Activated T-cell treated with anti-CD3 and anti-CD28 coated beads for 48 hours (primary cell): ENCODE measurements around the gene RAB3IP.
"Not testable (repeated sequence)": the region's sequence is repeated elsewhere in the genome, so short reads cannot be mapped to it uniquely, and the experiment has no call there.

ENCODE experiments used
- DNase-seq: peaks from one replicate; pipeline ENCODE4 v3.0.0-alpha.2; 2020; ENCODE audit warnings: low read depth

Gene RAB3IP

DNA sequence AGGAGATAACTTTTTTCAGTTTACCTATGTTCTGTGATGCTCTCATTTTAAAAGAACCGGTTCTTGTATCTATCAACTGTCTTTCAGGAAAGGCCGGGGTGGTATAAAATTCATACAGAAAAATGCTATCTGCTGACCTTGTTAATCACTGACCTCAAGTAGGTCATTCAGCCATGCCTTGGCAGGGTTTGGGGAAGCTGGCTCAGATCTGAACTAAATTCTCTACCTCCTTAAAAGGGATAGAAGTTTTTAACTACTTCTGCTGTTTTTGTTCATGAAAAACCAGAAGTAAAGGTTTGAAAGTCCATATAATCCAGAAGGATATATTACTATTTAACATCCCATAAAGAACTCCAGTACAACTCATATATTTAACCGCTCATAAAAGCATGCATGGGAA lies 96.4 kb downstream of the RAB3IP start:
- no peak for DNase-seq

DNA sequence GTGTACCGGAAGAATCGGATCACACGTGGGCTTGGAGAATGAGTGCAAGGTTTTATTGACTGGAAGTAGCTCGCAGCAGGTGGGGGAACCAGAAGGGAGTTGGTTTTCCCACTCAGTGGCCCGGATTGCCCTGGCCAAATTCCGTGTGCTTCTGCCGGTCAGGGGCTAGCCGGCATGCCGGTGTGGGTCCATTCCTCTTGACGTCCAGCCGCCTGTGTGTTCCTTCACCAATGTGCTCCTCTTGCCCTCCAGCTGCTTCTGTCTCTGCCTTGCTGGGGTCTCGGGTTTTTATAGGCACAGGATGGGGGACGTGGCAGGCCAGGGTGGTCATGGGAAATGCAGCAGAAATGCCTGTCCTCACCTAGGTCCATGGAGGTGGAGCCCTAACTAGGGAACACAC lies 97.4 kb downstream of the RAB3IP start:
- DNase-seq, result no peak

DNA sequence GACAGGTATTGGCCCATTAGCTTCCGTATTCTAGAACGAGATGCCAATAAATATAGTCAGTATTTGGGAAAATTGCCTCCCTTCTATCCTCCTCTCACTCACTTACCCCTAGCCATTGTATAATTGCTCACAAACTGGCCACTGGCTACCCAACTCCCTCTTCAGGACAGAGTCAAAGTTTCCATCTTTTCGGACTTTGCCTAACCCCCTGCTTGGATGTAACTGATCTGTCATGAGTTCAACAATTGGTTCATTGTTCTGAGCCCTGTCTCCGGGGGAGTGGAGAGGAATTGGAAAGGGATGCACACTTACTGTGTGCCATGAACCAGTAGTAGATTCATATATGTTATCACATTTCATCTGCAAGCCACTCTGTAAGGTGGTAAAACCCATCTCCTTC lies 98.5 kb downstream of the RAB3IP start:
- no peak for DNase-seq

DNA sequence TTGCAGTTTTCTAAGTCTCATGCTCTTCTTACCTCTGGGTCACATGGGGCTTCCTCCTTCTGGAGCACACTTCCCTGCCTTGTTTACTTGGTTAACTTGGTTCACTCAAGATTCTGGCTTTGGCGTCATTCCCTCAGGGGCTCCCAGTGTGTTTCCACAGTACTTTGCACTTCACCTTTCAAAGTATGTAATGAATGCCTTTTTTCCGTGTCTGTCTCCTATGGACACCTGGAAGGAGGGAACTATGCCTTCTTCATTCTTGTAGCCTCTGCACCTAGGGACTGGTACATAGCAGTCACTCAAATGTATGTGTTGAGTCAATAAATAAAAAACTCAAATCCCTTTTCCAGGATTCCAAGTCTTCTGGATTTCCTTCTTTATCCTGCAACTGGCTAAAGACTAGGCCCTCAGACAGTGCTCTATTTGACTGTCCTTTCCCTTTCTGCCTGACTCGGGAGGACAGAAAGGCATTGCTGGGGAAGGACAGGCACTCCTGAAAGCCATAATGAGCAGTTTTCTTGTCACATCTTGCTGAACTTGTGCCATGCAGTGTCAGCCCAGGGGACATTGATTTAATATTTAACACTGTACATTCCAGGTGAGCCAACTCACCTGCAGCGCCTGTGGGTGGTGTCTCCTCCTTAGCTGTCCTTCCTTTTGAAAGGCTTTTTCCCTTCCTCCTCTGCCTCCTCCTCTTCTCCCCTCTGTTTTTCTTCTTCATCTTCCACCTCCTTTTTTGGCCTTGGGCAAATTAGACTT lies 99.2 kb downstream of the RAB3IP start:
- no peak for DNase-seq

DNA sequence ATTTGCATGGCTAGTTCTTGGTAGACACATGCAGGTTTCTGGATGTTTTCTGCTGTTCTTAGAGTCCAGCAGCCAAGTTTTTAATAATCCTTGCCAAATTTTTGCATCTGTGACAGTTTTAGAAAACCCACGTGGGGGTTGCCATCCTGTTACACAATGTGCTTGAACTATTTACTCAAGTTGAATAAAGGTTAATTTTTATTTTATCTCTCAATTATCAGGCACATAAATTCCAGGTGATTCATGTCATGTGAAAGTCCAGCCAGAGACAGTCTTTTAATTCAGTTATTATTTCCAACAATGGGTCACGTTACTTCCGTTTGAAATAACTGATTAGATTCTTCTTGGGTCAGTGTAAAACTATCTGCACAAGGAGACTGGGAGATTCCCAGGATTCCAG lies 102.1 kb downstream of the RAB3IP start:
- DNase-seq, result no peak

DNA sequence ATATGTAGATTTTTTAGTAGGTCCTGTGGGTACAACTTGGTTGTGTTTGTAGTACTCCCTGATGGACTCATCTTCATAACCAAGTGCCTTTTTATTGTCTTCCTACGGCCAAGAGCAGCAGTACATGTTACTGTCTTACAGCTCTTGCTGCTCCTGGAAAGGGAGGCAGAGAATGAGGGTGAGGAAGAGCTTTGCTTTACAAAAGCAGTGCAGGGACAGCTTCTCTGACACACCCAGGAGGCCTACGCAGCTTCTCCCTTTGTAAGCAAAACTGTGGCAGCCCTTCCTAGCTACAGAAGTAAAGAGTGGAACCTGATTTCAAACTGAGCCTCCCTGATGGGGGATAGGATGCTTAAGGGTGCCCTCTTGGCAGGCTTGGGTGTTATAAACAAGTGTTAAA lies 104.9 kb downstream of the RAB3IP start:
- DNase-seq, result no peak

DNA sequence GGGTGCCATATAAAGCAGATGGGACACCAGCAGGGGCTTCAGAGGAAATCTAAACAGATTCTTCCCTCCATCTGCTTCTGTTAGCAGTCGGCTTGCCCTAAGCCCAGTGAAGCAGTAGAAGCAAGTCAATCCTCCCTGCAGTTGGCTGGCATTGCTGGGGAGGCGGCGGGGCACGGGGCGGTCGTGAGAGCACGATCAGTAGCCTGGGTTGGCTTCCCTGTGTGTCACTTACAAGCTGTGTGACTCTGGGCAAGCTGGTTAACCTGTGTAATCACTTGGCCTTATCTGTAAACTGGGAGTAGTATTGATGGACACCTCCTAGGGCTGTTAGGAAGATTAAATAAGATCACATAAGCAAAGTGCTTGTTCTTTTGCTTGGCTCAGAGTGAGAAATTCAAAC lies 105.8 kb downstream of the RAB3IP start:
- DNase-seq, result no peak

DNA sequence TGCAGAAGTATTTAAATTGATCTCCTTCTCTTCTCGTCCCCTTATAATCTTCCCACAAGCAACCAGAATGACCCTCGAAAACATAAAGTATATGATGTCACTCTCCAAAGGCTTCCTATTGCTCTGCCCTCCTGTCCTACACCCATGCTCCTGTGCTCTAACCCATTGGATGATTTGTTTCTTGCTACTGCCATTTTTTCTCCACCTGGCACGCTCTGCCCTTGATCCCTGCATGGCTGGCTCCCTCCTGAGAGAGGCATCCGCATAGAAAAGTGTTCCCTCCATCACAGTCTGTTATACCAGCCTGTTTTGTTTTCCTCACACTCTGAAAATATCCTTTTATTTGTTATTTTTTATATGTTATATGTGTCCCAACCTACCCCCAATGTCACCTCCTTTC lies 106.2 kb downstream of the RAB3IP start:
- no peak for DNase-seq

DNA sequence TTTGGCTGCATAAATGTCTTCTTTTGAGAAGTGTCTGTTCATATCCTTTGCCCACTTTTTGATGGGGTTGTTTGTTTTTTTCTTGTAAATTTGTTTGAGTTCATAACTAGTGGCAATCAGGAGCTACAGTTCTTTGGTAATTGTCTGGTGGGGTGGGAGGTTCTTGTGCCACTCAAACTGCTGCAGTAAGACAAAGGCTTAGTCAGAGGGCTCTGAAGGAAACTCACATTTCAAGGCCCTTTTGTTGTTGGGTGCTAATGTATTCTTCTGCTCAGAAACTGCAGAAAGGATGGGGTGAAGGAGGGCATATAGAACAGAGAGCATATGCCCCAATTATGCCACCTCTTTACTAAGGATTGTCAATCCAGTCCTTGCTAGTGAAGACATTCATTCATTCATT lies 108.3 kb downstream of the RAB3IP start:
- no peak for DNase-seq

DNA sequence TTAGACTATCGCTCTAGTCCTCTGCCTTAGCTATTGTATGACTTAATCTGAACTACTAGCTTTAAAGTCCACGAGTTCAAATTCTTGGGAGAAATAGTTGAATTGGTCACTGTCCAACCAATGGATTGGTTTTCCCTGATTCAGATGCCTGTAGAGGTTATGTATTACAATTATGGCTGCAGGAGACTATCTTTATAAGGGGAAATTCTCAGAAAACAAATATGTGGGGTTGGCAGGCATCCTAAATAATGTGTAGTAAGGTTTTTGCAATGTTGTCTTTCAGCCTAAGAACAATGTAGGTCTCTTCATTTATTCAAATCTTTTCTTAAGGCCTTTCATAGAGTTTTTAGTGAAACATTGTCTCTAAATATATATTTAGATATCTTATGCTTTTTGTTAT lies 113.3 kb downstream of the RAB3IP start:
- no peak for DNase-seq

DNA sequence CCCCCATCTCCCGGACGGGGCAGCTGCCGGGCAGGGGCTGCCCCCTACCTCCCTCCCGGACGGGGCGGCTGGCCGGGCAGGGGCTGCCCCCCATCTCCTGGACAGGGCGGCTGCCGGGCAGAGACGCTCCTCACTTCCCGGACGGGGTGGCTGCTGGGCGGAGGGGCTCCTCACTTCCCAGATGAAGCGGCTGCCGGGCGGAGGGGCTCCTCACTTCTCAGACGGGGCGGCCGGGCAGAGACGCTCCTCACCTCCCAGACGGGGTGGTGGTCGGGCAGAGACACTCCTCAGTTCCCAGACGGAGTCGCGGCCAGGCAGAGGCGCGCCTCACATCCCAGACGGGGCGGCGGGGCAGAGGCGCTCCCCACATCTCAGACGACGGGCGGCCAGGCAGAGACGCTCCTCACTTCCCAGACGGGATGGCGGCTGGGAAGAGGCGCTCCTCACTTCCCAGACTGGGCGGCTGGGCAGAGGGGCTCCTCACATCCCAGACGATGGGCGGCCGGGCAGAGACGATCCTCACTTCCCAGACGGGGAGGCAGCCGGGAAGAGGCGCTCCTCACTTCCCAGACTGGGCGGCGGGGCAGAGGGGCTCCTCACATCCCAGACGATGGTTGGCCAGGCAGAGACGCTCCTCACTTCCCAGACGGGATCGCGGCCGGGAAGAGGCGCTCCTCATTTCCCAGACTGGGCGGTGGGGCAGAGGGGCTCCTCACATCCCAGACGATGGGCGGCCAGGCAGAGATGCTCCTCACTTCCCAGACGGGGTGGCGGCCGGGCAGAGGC lies 114.7 kb downstream of the RAB3IP start:
- DNase-seq, result not testable (repeated sequence)

DNA sequence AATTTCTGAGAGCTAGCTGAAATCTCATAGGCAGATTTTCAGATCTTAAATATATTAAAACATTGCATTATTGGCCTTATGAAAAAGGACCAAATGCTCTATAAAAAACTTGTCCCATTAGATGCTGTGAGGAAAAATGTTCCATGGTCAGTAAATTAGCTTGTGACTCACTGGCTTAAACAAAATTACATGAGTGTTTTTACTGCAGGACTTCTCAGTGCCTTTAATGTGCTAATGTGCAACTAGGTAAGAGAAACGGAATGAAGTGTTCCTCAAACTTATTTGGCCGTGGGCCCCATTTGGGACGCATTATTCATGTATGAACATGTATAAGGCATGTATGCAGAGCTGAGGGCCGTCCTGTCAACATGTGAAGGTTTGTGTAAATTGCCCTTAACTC lies 128.0 kb downstream of the RAB3IP start:
- no peak for DNase-seq

DNA sequence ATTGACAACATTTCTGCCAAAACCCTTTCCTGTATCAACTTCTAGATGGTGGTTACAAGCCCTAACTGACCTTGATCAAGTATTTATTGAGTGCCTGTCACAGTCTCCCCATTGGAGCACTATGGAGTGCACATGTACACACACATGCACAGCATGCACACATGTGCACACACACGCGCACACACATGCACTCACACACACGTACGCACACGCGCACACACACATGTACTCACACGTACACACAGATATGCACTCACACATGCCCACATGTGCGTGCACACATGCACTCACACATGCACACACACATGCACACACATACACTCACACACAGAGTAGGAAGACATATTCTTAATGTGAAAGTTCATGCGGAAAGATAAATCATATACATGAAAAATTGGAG lies 130.0 kb downstream of the RAB3IP start:
- no peak for DNase-seq

DNA sequence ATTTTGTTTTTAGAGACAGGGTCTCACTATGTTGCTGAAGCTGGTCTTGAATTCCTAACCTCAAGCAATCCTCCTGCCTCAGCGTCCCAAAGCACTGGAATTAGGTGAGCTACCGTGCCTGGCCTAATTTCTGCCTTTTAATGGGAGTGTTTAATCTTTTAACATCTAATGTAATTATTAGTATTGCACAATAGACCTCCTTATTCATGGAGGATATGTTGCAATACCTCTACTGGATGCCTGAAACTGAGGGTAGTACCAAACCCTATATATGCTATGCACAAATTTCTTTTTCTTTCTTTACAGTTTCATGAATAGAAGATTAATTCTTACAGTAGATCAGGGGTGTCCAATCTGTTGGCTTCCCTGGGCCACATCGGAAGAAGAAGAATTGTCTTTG lies 134.1 kb downstream of the RAB3IP start:
- no peak for DNase-seq
